Stimulated activated memory B cell treated with anti-CD40 and anti-IgM and Interleukin-4, amounts not matched to agents 10 μg/mL and 1 μg/mL and 100 μg/mL, for 72 hours (primary cell): Measurements from ENCODE around the gene CYFIP2.

Experiments
- ATAC-seq: fragments of 150-1000 bp; cut with Tn5 transposase; 2 replicates; pipeline ENCODE4 v1.10.0; 2021
- H3K27ac Mint-ChIP-seq: one replicate; pipeline ENCODE4 v1.8.0; 2022; ENCODE audit warnings: mild to moderate bottlenecking, mixed read lengths
- H3K27me3 Mint-ChIP-seq: one replicate; pipeline ENCODE4 v1.8.0; 2022; ENCODE audit warnings: mixed read lengths
- H3K36me3 Mint-ChIP-seq: one replicate; pipeline ENCODE4 v1.8.0; 2022; ENCODE audit warnings: mixed read lengths
- H3K4me1 Mint-ChIP-seq: one replicate; pipeline ENCODE4 v1.8.0; 2022; ENCODE audit warnings: mixed read lengths
- H3K4me3 Mint-ChIP-seq: one replicate; pipeline ENCODE4 v1.8.0; 2022; ENCODE audit warnings: mild to moderate bottlenecking, moderate library complexity, mixed read lengths
- H3K9me3 Mint-ChIP-seq: one replicate; pipeline ENCODE4 v1.8.0; 2022; ENCODE audit warnings: mixed read lengths

CYFIP2 gene

GRCh38 chr5:157345485-157345884, 79.6 kb downstream of the CYFIP2 start:
- Mint-ChIP-seq H3K4me1 (peaks cover 36% of the 10 kb centered on the region), H3K36me3 (peaks cover 77% of the 10 kb centered on the region), H3K4me3 (no peak overlapping the region), H3K9me3 (no peaks in the 10 kb centered on the region), H3K27me3 (no peaks in the 10 kb centered on the region), H3K27ac (peak overlapping the region; percentile 45)
- ATAC-seq = no peak

GRCh38 chr5:157347301-157348048, 81.6 kb downstream of the CYFIP2 start:
- Mint-ChIP-seq H3K27ac (no peak overlapping the region), H3K4me1 (peaks cover 42% of the 10 kb centered on the region), H3K36me3 (peaks cover 73% of the 10 kb centered on the region), H3K9me3 (no peaks in the 10 kb centered on the region), H3K27me3 (no peaks in the 10 kb centered on the region), H3K4me3 (no peak overlapping the region)
- no peak for ATAC-seq

GRCh38 chr5:157348049-157348400, 82.1 kb downstream of the CYFIP2 start:
- no peak overlapping the region for H3K4me3 Mint-ChIP-seq
- no peaks in the 10 kb centered on the region for H3K9me3 Mint-ChIP-seq
- H3K27me3 Mint-ChIP-seq = no peaks in the 10 kb centered on the region
- H3K36me3 Mint-ChIP-seq = peaks cover 73% of the 10 kb centered on the region
- ATAC-seq = no peak
- H3K27ac Mint-ChIP-seq = no peak overlapping the region
- H3K4me1 Mint-ChIP-seq = peaks cover 39% of the 10 kb centered on the region

DNA sequence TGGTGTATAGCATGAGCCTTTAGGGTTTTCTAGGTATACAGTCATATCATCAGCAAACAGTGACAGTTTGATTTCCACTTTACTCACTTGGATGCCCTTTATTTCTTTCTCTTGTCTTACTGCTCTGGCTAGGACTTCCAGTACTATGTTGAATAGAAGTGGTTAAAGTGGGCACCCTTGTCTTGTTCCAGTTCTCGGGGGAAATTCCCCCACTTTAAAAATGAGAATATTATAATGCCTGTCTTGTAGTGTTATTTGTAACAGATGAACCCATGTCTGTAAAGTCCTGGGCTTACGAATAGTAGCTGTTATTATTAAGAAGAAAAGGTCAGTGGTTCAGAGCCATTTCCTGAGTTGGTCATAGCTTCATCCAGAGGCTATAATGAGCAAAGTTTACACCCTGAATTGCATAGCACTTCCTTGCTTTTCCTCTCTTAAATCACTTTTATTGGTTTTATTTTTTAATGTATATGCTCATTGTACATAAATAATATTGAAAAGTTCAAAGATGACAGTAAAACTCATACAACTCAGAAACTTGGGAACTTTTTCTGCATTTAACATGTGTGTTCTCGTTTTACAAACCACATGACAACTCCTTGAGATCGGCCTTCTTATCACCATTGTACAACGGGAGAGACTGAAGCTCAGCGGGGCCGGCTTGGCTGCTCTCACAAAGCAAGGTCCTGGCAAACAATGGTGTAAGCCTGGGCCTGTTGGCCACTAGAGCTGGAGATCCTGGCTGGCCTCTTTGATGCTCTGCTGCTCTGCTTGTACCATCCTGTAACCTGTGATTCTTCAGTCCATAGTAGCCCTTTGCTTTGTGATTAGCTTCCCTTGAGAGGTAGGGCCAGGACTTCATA, 85.2 kb downstream of the CYFIP2 start:
- Mint-ChIP-seq H3K27me3 (no peaks in the 10 kb centered on the region), H3K4me3 (no peak overlapping the region), H3K9me3 (no peaks in the 10 kb centered on the region), H3K4me1 (peaks cover 35% of the 10 kb centered on the region), H3K36me3 (peaks cover 66% of the 10 kb centered on the region), H3K27ac (peak overlapping the region; percentile 92)
- ATAC-seq = peak; percentile 95

GRCh38 chr5:157351802-157352092, 85.8 kb downstream of the CYFIP2 start:
- no peaks in the 10 kb centered on the region for H3K27me3 Mint-ChIP-seq
- H3K4me3 Mint-ChIP-seq = no peak overlapping the region
- H3K4me1 Mint-ChIP-seq = peaks cover 31% of the 10 kb centered on the region
- H3K9me3 Mint-ChIP-seq = no peaks in the 10 kb centered on the region
- peak overlapping the region; percentile 92 for H3K27ac Mint-ChIP-seq
- peak; percentile 71 for ATAC-seq
- peaks cover 62% of the 10 kb centered on the region for H3K36me3 Mint-ChIP-seq

- ATAC-seq = no peak
- Mint-ChIP-seq H3K4me3 (no peak overlapping the region), H3K4me1 (peaks cover 31% of the 10 kb centered on the region), H3K27me3 (no peaks in the 10 kb centered on the region), H3K36me3 (peaks cover 65% of the 10 kb centered on the region), H3K9me3 (no peaks in the 10 kb centered on the region), H3K27ac (peak overlapping the region; percentile 92)
Measured at GRCh38 chr5:157352756-157353340, 86.9 kb downstream of the CYFIP2 start.

- no peaks in the 10 kb centered on the region for H3K9me3 Mint-ChIP-seq
- peaks cover 76% of the 10 kb centered on the region for H3K36me3 Mint-ChIP-seq
- no peak overlapping the region for H3K4me3 Mint-ChIP-seq
- no peak for ATAC-seq
- no peak overlapping the region for H3K27ac Mint-ChIP-seq
- H3K4me1 Mint-ChIP-seq = peaks cover 30% of the 10 kb centered on the region
- H3K27me3 Mint-ChIP-seq = no peaks in the 10 kb centered on the region
Measured at GRCh38 chr5:157354800-157355199, 88.9 kb downstream of the CYFIP2 start.

DNA sequence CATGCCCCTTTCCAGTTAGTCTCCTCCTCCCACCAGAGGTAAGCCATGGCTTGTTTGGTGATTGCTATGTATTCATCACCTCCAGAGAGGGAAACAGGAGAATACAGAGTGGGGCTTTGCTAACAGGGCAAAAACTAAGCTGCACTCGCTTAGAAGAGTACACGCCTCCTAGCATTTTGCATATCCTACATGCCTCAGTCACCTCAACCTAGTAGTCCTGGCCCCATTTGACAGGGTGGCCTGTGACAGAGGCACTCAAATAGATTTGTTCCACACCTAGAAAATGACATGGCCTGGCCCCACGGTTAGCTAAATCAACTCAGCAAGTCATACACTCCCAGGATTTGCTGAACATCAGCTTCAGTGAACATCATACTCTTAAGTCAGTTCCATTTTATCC, 90.7 kb downstream of the CYFIP2 start:
- Mint-ChIP-seq H3K4me1 (peaks cover 13% of the 10 kb centered on the region), H3K27me3 (no peaks in the 10 kb centered on the region), H3K36me3 (peaks cover 81% of the 10 kb centered on the region), H3K27ac (no peak overlapping the region), H3K9me3 (no peaks in the 10 kb centered on the region), H3K4me3 (no peak overlapping the region)
- ATAC-seq = no peak

GRCh38 chr5:157357823-157358222, 91.9 kb downstream of the CYFIP2 start:
- H3K27ac Mint-ChIP-seq = no peak overlapping the region
- ATAC-seq = no peak
- H3K36me3 Mint-ChIP-seq = peaks cover 85% of the 10 kb centered on the region
- H3K27me3 Mint-ChIP-seq = no peaks in the 10 kb centered on the region
- no peaks in the 10 kb centered on the region for H3K9me3 Mint-ChIP-seq
- no peak overlapping the region for H3K4me3 Mint-ChIP-seq
- H3K4me1 Mint-ChIP-seq = peaks cover 5% of the 10 kb centered on the region

DNA sequence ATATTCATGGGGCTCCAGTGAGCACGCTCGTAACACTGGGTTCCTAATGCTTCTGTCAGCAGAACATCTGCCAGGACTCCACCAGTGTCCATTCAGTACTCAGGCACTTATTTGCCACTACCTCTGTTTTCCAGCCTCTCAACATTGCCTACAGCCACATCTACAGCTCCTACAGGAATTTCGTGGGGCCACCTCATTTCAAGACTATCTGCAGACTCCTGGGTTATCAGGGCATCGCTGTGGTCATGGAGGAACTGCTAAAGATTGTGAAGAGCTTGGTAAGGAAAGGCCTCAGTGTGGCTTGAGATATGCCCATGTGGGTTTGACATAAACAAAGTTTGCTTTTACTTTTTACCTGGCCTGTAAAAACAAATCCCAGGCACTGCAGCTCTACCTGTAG, 92.9 kb downstream of the CYFIP2 start:
- Mint-ChIP-seq H3K4me3 (no peak overlapping the region), H3K4me1 (peaks cover 5% of the 10 kb centered on the region), H3K9me3 (no peaks in the 10 kb centered on the region), H3K36me3 (peaks cover 83% of the 10 kb centered on the region), H3K27me3 (no peaks in the 10 kb centered on the region), H3K27ac (no peak overlapping the region)
- no peak for ATAC-seq

- Mint-ChIP-seq H3K27me3 (no peaks in the 10 kb centered on the region), H3K36me3 (peaks cover 85% of the 10 kb centered on the region), H3K4me1 (peaks cover 5% of the 10 kb centered on the region), H3K4me3 (no peak overlapping the region), H3K9me3 (no peaks in the 10 kb centered on the region), H3K27ac (peak overlapping the region; percentile 13)
- ATAC-seq = no peak
Measured at GRCh38 chr5:157359356-157360055, 93.6 kb downstream of the CYFIP2 start.

GRCh38 chr5:157362012-157362411, 96.1 kb downstream of the CYFIP2 start:
- Mint-ChIP-seq H3K4me1 (peaks cover 5% of the 10 kb centered on the region), H3K4me3 (no peak overlapping the region), H3K27me3 (no peaks in the 10 kb centered on the region), H3K36me3 (peaks cover 88% of the 10 kb centered on the region), H3K27ac (peak overlapping the region; percentile 54), H3K9me3 (no peaks in the 10 kb centered on the region)
- no peak for ATAC-seq

- Mint-ChIP-seq H3K9me3 (no peaks in the 10 kb centered on the region), H3K36me3 (peaks cover 86% of the 10 kb centered on the region), H3K4me3 (no peak overlapping the region), H3K27ac (peak overlapping the region; percentile 54), H3K4me1 (peaks cover 5% of the 10 kb centered on the region), H3K27me3 (no peaks in the 10 kb centered on the region)
- no peak for ATAC-seq
Measured at GRCh38 chr5:157362502-157362901, 96.6 kb downstream of the CYFIP2 start.

GRCh38 chr5:157362982-157363381, 97.1 kb downstream of the CYFIP2 start:
- Mint-ChIP-seq H3K9me3 (no peaks in the 10 kb centered on the region), H3K27ac (peak overlapping the region; percentile 54), H3K4me3 (no peak overlapping the region), H3K36me3 (peaks cover 84% of the 10 kb centered on the region), H3K27me3 (no peaks in the 10 kb centered on the region), H3K4me1 (peaks cover 5% of the 10 kb centered on the region)
- no peak for ATAC-seq

DNA sequence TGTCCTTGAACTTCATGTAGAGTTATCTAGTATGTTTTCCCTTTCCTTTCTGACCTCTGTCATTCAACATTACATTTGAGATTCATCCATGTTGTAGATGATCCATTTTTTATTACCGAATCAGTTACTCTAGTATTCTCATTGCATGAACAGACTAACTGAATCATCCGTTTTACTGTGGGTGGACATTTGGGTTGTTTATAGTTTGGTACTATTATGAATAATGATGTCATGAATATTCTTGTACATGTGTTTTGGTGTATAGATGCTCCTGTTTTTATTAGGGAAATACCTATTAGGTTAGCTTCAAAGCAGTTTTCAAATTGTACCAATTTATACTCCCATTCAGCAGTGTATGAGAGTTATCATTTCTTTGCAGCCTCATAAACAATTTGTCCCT, 99.8 kb downstream of the CYFIP2 start:
- no peak overlapping the region for H3K4me3 Mint-ChIP-seq
- no peak for ATAC-seq
- H3K27me3 Mint-ChIP-seq = no peaks in the 10 kb centered on the region
- H3K27ac Mint-ChIP-seq = no peak overlapping the region
- no peaks in the 10 kb centered on the region for H3K9me3 Mint-ChIP-seq
- H3K4me1 Mint-ChIP-seq = no peaks in the 10 kb centered on the region
- peaks cover 73% of the 10 kb centered on the region for H3K36me3 Mint-ChIP-seq
